Measurements from ENCODE around the gene F10.
"Not testable (repeated sequence)": the region's sequence is repeated elsewhere in the genome, so short reads cannot be mapped to it uniquely, and the experiment has no call there.

F10 gene

GRCh38 chr13:113102302-113102701 lies 20.3 kb upstream of the F10 start:
- not testable (repeated sequence) for DNase-seq (ENCODE audit: low spot score)

- DNase-seq (ENCODE audit: low spot score), result no peak
These were observed 19.9 kb upstream of the F10 start for GRCh38 chr13:113102727-113103126.

GRCh38 chr13:113103646-113104045 lies 19.0 kb upstream of the F10 start:
- DNase-seq (ENCODE audit: low spot score), result no peak

- peak; percentile 65 for DNase-seq (ENCODE audit: low spot score)
These were observed 17.3 kb upstream of the F10 start, which contains the start of gene F7 for GRCh38 chr13:113105032-113105920. Gene F7, plus strand, starts transcription at chr13:113105791. Its CDS starts 51 bp downstream, at chr13:113105842.

GRCh38 chr13:113105921-113106452 lies 16.6 kb upstream of the F10 start:
- DNase-seq (ENCODE audit: low spot score), result no peak

- DNase-seq (ENCODE audit: low spot score), result no peak
These were observed 15.8 kb upstream of the F10 start for GRCh38 chr13:113106711-113107351.

- not testable (repeated sequence) for DNase-seq (ENCODE audit: low spot score)
These were observed 14.1 kb upstream of the F10 start for GRCh38 chr13:113108521-113108920.

- no peak for DNase-seq (ENCODE audit: low spot score)
These were observed 13.2 kb upstream of the F10 start for GRCh38 chr13:113109151-113110047.

GRCh38 chr13:113110048-113110851 lies 12.3 kb upstream of the F10 start:
- DNase-seq (ENCODE audit: low spot score), result no peak

- no peak for DNase-seq (ENCODE audit: low spot score)
These were observed 11.7 kb upstream of the F10 start for GRCh38 chr13:113110852-113111315.

- DNase-seq (ENCODE audit: low spot score), result not testable (repeated sequence)
These were observed 10.8 kb upstream of the F10 start for GRCh38 chr13:113111821-113112220.

- DNase-seq (ENCODE audit: low spot score), result not testable (repeated sequence)
These were observed 10.1 kb upstream of the F10 start for GRCh38 chr13:113112475-113112874.

- no peak for DNase-seq (ENCODE audit: low spot score)
These were observed 9.4 kb upstream of the F10 start for GRCh38 chr13:113112893-113113845.

GRCh38 chr13:113113846-113114271 lies 8.7 kb upstream of the F10 start:
- no peak for DNase-seq (ENCODE audit: low spot score)

- no peak for DNase-seq (ENCODE audit: low spot score)
These were observed 7.9 kb upstream of the F10 start for GRCh38 chr13:113114511-113115362.

GRCh38 chr13:113115363-113116205 lies 7.0 kb upstream of the F10 start:
- DNase-seq (ENCODE audit: low spot score), result no peak

- DNase-seq (ENCODE audit: low spot score), result no peak
These were observed 6.3 kb upstream of the F10 start for GRCh38 chr13:113116206-113116800.

Measured in AG08396 (cell line).